ENCODE data around the gene WDFY2. TPM values are rescaled to one million over a fixed set of nuclear protein-coding genes. Genes with fewer than 3 reads are reported as not detected.
A peak's percentile ranks its signal among the peaks of the same experiment; 100 is the strongest.

The WDFY2 gene
- total RNA-seq, 1 experiment from 2014 or later = 26.4 TPM

DNA sequence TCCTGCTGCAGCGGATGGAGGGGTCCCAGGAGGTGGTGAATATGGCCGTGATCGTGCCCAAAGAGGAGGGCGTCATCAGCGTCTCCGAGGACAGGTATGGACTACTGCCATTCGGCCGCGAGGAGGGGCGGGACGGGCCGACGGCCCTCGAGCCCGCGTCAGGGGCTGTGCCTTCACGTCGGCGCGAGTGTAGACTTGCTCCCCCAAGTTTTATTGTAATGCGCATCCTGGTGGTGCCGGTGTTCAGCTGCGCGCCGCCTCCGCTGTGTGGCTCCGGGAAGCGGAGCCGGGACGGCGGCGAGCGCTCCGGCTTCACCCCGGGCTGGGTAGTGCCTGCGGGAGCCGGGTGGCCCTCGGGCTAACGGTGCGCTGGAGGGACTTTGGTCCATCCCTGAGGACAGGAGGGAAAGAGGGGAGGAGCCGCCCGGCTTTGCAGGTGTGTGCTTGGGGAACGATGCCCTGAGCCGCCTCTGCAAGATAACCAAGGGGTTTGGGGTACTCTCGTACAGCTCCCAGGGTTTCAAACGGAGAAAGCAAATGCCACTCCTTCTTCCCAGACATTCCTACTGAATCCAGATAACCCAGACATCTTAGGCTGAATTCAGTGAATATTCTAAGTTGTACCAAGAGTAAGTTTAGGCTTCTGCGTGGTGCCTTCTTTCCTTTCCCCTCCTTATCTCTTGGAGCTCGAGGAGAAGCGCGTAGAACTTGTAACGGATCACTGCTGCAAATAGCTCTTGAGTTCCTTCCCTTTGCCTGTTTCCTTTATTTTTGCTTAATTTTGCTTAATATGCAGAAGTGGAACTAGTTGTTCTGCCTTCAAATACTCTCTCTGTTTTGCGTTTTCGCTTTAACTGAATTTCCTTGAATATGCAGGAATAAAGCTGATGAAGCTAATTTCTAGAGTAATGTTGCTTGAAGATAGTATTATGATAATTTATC lies 740 bp downstream of the WDFY2 start:
- Histone ChIP-seq H3K4me2 (ENCODE audit: insufficient read depth, insufficient read length, low read length) (peak overlapping the region; percentile 79), H3K27me3 (ENCODE audit: insufficient read depth, low read length) (no peaks in the 10 kb centered on the region), H3K4ac (ENCODE audit: low read depth, low read length) (no peak overlapping the region), H3K56ac (ENCODE audit: insufficient read length, low read depth, low read length) (no peak overlapping the region), H3K79me2 (ENCODE audit: insufficient read depth, low read length) (peaks cover 16% of the 10 kb centered on the region), H4K8ac (replicated peaks; ENCODE audit: insufficient read length, low read depth, low read length) (no peak overlapping the region), H3K79me1 (ENCODE audit: insufficient read depth, low read depth, low read length, poor library complexity, severe bottlenecking) (no peaks in the 10 kb centered on the region), H3K23ac (ENCODE audit: insufficient read length, low read depth, low read length) (no peak overlapping the region), H3K18ac (ENCODE audit: insufficient read length, low read depth, low read length) (no peak overlapping the region), H3K9ac (ENCODE audit: extremely low read depth, insufficient read length, low read length) (peak overlapping the region; percentile 60), H2BK20ac (ENCODE audit: low read depth, low read length, poor library complexity, severe bottlenecking) (no peak overlapping the region), H3K23me2 (ENCODE audit: insufficient read length, low read depth, low read length, poor library complexity, severe bottlenecking) (peaks cover 2% of the 10 kb centered on the region), H4K5ac (ENCODE audit: insufficient read length, low read depth, low read length) (no peak overlapping the region), H4K20me1 (ENCODE audit: control insufficient read depth, insufficient read depth, insufficient read length) (no peaks in the 10 kb centered on the region), H2BK120ac (ENCODE audit: low read depth, low read length, poor library complexity, severe bottlenecking) (no peak overlapping the region), H2AK5ac (ENCODE audit: insufficient read length, low read length) (no peak overlapping the region), H3K14ac (ENCODE audit: insufficient read depth, low read length) (peak overlapping the region; percentile 64), H2BK15ac (ENCODE audit: low read depth, low read length) (no peak overlapping the region), H3K4me1 (ENCODE audit: insufficient read depth, low read length) (peaks cover 18% of the 10 kb centered on the region), H2BK5ac (ENCODE audit: insufficient read length, low read length) (no peak overlapping the region), H3K9me3 (ENCODE audit: control insufficient read depth, low read depth, low read length) (no peaks in the 10 kb centered on the region), H2BK12ac (ENCODE audit: insufficient read length, low read depth, low read length) (no peak overlapping the region), H3T11ph (ENCODE audit: low read length) (no peak overlapping the region), H3K27ac (ENCODE audit: insufficient read length, low read depth, low read length) (no peak overlapping the region), H4K91ac (ENCODE audit: insufficient read length, low read depth, low read length) (no peak overlapping the region), H2AFZ (ENCODE audit: low read length) (no peak overlapping the region)
- TF ChIP-seq, protein P1, sequence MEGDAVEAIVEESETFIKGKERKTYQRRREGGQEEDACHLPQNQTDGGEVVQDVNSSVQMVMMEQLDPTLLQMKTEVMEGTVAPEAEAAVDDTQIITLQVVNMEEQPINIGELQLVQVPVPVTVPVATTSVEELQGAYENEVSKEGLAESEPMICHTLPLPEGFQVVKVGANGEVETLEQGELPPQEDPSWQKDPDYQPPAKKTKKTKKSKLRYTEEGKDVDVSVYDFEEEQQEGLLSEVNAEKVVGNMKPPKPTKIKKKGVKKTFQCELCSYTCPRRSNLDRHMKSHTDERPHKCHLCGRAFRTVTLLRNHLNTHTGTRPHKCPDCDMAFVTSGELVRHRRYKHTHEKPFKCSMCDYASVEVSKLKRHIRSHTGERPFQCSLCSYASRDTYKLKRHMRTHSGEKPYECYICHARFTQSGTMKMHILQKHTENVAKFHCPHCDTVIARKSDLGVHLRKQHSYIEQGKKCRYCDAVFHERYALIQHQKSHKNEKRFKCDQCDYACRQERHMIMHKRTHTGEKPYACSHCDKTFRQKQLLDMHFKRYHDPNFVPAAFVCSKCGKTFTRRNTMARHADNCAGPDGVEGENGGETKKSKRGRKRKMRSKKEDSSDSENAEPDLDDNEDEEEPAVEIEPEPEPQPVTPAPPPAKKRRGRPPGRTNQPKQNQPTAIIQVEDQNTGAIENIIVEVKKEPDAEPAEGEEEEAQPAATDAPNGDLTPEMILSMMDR (conservative IDR thresholded peaks at IDR 0.05) = peak; percentile 19; the same call in 1 of the 3 replicates
- Mint-ChIP-seq H3K27me3 (ENCODE audit: low read depth) (peaks cover 4% of the 10 kb centered on the region; the same call in 1 of the 2 replicates), H3K9me3 (no peaks in the 10 kb centered on the region; a peak in 1 of 5 replicates), H3K4me1 (peaks cover 52 to 54% of the 10 kb centered on the region in 2 experiments), H3K4me3 (peak overlapping the region; percentile 84 to 94), H3K36me3 (ENCODE audit: insufficient read depth in 1 of 3, low read depth in 3 of 3) (no peaks in the 10 kb centered on the region), H3K27ac (peak overlapping the region; percentile 32 to 89 (median 84); a peak in 5 of 7 replicates)
- peak; percentile 76 for DNase-seq
- no CpG with 5 or more reads among the region's 53 CpGs for WGBS (ENCODE audit: extremely low coverage, insufficient read length, low lambda C conversion rate)
